ENCODE measurements around the gene BZW2.

Gene BZW2

DNA sequence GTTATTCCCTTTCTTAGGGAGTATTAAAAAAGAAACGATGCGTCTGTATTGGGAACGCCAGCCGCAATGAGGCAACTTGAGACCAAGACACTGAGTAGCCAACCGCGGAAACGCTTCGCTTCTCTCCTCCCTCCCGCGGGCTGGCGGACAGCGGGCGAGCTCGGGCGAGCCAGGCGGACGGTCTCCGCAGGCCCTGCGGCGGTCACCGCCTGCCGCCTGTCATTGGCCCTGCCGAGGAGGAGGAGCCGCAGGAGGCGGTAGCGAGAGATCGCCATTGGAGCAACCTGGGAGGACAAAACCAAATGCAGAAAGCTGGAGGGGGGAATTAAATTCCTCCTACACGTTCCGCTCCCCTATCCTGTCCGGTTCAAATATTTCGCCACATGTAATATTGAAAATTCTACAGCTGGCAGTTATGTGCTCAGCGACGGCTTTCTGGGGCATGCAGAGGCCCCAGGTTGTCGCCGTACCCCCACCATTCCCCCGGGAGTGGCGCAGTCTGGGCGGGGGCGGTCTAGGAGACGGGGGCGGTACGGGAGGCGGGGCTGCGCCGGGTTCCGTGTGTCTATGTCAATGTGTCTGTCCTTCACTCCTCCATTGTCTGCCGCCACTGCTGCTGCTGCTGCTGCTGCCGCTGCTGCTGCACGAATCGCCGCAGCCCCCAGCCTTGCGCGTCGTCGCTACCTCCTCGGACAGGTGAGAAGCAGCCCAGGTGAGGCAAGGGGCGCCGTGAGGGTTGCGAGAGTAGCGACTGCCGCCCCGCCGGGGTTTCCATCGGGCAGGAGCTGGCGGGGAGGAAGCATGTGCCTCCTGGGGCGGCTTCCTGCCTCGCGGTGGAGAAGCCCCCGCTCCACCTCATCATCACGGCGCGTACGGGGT lies at the start of gene BZW2, which contains the start of gene ANKMY2:
Gene BZW2, plus strand, starts transcription at position 589 of the 879 bp plus-strand sequence. CDS start 19,263 bp downstream, outside the sequence.
Gene ANKMY2, minus strand, starts transcription at position 162 of the 879 bp plus-strand sequence. CDS start 181 bp downstream, outside the sequence.
- peak; percentile 97 for DNase-seq

DNA sequence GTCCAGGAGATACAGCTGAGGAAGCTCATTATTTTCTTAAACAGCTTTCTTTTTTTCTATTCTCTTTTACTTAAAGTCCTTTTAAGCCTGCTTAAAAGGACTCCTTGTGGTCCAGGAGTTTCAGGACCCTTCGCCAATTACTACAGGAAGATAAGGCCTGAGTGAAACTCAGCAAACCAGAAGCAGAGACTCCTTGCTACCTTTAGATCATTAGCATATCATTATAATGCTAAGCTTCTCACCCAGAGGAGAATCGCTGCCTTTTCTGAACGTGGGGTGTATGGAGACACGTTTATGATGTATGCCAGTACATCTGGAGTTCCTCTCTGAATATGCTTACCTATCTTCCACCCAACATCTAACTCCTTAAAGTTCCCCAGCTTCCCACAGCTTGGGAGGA lies 48.0 kb upstream of the BZW2 start:
- DNase-seq: no peak

DNA sequence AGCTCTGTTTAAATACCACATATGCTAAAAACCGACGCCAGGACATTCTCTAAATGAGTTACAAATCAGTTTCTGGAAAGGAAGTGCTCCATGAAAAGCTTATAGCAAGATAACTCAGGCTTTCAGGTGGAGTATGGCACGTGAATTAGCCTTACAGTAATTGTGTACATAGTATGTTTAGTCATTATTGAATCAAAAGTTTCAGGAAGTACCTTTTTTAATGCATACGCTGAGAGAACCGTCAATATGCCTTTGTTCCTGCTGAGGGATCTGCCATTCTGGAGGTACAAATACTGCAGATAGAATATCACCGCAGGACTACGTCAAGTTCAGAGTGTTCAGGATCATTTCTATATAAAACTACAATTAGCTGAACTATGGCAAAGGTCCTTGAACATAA lies 46.1 kb upstream of the BZW2 start:
- DNase-seq: no peak

DNA sequence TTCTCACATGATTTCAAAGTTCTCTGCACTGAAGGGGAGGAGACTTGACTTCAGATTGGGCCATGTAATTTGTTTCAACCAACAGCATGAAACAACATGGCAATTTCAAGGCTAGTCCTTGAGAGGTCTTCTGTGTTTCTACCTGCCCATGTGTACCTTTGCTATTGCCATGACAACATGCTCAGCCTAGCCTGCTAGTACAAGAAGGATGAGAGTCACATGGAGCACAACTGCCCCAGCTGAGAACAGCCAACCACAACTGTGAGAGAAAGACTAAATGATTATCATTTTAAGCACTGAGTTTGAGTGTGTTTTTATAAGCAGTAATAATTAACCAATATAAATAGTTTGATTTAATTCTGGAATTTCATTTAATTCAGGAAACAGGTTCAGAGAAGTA lies 42.3 kb upstream of the BZW2 start:
- DNase-seq: no peak

DNA sequence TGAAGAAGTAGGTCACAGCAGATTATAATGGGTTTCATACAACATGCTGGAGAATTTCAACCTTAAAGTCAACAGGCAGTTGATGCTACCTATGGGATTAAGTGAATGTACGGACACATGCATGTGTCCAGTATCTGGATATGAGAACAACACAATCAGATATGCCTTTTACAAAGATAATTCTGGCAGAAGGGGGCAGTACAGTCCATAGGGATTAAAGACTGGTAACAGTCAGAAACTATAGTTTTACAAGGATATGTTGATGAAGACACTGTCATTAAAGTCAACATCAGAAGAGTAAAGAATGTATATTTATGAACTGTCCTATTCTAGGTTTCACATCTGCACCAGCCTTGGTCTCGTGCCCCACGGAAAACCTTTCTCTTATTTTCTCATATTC lies 41.9 kb upstream of the BZW2 start:
- DNase-seq: no peak

DNA sequence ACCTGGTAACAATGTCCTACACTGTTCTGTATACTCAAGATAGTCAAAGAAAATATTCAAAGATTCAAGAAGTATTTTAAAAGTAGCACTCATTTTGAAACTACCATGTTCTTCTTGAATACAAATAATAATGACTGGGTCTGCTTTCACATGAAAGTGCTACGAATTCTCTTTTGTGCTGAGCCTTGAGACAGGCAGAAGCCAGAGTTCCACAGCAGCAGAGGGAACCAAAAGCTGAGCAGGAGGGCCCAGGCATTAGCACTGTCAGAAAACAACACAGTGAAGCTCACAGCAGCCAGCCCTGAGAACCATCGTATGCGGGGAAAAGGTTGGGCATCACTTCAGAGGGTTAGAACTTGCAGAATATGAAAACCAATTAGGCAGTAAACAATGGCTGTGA lies 39.3 kb upstream of the BZW2 start:
- DNase-seq: no peak

DNA sequence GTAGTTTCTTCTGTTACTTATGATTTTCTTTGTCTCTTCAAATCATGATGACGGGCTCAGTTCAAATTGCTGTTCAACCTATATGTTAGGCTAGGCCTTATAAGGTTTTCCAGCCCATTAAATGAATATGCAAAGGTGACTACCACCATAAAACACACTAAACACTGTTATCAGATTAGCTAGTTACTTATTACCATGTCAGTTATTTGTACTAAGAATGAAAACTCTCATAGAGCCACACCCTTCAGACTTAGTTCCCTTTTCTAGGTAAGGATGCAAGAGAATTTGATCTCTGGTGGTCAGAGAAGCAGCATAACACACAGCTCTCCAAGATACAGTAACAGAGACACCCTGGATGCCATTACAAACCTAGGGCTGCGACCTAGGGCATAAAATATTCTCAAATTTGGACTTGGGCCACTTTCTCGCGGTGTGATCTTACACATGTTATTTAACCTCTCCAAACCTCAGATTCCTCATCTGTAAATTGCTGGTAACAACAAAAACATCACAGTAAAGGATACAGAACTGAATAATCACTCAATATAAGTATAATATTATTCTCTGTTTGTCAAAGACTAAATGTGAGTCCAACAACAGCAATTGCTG lies 36.0 kb upstream of the BZW2 start:
- no peak for DNase-seq

DNA sequence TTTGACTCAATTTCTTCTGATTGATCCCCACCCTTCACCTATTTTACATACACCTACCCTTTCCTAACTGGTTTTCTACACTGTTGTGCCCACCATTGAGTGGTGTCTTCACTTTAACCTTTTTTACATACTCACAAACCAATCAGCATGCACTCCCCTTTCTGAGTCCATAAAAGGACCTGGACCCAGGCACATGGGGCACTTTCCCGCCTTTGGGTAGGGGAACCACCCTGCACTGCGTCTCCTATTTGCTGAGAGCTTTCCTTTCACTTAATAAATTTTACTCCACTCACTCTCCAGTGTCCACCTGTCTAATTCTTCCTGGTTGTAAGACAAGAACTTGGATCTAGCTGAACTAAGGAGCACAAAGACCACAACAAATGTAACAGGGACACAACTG lies 34.3 kb upstream of the BZW2 start:
- DNase-seq: no peak

DNA sequence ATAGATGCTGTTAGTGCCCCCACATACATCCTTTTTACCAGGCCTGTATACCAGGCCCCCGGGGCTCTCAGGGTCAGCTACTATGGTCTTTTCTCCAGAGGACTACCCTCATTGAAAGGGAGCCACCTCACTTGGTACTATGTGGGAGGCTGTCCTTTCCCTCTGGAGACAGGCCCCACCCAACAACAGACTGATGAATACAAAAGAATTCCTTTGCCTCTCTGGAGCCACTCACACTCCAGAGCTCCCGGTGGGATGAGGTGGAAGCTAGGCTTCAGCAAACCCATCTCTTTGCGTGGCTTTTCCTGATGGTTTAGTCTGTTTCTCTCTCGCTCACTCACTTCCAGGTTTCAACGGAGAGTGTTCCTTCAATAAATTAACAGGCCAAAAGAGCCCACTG lies 30.8 kb upstream of the BZW2 start:
- no peak for DNase-seq

DNA sequence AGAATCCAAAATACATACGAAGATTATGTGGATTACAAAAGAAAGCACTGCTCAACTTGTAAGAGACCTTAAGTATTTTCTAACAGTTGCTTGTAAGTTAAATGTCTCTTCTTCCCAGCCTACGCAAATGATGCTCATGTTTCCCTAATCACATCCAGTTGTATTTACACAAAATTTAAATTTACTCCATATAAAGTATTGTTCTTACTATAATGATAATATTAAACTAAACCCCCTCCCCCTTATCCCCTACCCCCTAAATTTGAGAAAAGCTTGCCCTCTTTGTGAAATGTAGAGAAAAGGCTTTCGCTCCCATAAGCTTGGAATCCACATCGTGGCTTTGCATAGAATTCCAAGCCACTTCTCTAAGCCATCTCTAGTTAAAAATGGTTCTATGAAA lies 29.9 kb upstream of the BZW2 start:
- DNase-seq: no peak

DNA sequence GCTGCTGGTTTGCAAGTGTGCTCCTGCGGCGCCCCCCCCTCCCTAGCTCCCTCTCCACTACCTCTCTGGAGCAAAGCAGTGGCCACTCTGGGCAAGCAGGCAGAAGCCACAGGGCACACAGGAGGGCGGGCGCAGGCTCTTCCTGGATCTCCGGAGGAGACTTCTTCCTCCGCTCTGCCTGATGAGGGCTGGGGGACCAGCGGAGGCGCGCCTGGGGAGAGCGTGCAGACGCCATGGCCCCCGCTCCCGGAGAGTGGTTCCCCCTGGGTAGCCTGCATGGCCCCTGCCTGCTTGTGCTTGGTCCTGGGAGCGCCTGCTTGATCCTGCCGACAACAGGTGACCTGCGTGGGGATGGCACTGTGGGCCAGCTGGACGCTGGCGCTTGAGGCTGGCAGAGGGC lies 29.4 kb upstream of the BZW2 start:
- DNase-seq: no peak

DNA sequence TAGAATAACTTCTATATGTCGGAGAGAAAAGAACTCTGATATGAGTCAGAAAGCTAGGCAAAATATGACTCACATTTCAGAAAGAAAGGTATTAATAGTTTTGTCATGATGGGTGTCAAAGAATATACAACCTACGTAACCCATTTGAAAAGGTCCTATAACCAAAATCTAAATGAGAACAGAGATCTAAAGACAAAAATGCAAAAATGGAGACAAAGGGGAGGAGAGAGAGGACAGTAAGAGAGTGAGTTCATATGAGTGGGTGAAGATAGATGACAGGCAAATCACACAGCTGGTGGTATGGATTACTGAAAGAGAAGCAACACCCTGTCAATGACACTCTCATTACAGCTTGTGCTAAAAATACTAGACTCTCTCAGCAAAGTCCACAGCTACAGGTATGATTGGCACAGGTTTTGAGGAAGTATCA lies 26.0 kb upstream of the BZW2 start:
- no peak for DNase-seq

DNA sequence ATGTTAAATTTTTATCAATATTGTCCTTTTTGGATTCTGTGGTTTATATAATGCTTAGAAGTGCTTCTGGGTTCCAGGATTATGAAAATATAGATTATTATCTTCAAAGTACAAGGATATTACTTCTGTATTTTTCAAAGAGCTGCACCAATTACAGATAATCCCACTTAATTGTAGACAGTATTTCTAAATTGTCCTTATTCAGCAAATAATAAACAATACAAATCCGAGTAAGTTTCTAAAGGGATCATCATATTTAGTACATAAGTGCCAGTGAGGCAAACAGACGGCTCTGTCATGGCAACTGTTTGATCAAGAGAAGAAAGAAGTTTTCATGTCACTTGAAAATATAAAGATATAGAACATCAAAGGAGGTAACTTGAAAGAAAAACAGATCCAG lies 19.6 kb upstream of the BZW2 start:
- DNase-seq: no peak

DNA sequence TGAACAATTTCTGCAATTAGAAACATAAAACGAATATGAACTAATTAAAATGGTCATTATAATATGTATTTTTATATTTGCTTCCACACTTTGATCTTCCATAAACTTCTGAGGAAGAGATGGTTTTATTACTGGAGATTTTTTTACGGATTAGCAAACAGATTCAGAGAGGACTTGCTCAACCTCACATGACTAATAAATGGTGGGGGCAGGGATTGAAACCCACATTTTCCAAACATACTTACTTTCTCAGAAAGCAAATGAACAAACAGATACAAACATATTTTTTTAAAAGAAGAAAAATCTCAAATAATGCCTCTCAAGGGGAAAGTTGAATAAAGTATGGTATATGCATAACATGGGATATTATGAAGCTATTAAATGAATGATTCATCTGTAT lies 18.7 kb upstream of the BZW2 start:
- no peak for DNase-seq

DNA sequence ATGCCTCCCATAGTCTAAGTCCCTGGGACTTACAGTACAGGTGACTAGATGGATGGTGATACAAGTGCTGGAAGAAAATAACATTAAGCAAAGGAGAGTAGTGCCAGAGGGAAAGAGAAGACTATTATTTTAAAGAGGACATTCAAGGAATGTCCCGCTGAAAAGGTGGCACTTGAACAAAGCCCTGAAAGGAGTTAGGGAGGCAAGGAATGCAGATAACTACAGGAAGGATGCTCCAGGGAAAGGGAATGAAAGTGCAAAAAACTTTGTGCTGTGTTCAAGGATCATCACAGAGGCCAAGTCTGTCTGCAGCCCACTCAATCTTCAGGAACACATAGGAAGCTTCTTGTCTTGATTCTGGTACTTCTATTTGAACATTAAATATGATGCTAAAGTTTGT lies 15.3 kb upstream of the BZW2 start:
- no peak for DNase-seq

DNA sequence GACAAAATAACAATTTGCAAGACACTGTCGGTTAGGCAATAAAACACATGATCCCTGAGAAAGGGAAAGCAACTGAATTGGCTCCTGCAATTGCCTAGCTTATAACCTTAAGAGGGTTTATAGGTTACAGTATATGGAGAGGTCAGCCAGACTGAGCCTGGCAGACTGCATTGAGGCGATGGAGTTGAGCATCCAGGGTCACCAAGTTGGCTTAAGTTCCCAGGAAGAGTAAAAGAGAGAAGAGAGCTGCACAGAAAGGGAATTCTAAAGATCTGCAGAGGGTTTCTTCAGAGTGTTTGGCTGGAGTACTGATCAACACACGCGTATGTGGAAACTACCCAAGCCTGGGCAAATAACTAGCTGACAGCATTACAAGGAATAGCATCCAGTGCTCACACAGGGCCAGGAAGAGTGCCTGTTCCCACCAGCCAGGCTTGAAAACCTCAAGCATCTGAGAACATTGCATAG lies 11.7 kb upstream of the BZW2 start:
- no peak for DNase-seq

DNA sequence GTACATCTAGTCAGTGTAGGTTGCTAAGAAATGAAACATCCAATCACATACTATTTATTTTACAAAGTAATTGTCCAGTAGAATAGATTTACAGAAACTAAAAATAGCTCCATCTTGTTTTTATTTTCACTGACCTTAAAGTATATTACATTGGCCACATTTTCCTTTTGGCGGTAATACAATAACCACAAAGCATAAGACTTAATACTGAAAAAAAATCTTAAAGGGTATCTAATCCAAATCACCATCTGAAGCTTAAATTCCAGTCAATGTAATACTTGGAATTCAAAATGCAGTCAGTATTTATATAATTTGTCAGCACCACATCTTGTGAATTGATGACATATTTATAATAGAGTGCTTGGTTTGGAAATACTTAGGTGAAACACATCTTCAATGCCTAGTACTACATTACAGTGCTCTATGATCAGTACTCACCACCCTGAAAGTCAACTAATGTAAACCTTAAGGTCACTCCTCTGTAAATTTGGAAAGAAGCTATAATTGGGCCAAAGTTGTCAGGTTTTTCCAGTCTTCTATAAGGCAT lies 9.4 kb upstream of the BZW2 start:
- DNase-seq: no peak

DNA sequence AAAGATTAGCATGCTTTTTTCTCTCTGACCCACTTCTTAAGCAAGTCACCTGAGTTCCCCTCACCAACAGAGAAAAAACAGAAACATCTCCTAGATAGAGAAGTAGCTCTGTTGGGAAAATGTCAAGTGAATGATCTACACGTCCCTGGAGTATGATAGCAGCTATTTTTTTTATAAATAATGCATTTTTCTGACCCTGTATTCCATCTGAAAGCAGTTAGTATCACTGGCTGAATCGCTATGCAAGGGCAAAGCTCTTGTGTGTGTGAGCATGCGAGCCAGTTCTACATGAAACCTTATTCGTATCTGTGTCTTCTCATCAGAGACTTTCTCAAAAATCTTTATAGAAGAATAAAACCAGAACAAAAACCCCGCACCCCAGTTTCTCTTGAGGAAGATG lies 8.6 kb upstream of the BZW2 start:
- DNase-seq: no peak

DNA sequence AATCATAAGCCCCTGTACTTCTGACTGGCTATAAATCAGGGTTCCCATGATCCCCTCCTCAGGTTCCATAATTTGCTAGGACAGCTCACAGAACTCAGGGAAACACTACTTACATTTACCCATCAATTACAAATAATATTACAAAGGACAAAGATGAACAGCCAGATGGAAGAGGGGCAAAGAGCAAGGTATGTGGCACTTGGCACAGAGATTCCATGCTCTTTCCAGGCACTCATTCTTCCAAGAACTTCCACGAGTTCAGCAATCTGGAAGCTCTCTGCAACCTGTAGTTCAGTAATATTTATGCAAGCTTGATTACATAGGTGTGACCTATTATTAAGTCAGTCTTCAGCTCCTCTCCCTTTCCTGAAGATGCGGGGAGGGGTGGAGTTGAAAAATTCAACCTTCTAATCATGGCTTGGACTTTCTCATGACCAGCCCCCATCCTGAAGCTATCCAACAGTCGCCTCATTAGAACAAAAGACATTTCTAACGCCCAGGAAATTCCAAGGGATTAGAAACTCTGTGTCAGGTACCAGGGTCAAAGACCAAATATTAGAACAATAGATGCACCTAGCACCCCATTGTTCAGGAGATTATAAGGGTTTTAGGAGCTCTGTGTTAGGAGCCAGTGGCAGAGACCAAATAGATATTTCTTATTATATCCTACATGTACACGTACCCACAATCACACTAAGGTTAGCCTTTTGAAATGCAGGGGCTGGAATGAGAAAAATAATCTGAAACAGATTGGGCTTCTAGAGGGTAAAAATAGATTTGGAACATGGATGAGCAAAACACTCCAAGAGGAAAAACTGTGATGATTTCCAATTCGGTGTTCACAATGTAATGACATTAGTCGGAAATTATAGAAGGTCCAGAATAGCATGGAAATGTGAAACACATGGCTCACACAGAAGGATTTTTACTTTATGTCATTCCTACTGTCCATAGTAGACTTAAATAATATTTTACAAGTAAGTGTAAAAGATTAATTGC lies 7.4 kb upstream of the BZW2 start:
- DNase-seq: no peak

DNA sequence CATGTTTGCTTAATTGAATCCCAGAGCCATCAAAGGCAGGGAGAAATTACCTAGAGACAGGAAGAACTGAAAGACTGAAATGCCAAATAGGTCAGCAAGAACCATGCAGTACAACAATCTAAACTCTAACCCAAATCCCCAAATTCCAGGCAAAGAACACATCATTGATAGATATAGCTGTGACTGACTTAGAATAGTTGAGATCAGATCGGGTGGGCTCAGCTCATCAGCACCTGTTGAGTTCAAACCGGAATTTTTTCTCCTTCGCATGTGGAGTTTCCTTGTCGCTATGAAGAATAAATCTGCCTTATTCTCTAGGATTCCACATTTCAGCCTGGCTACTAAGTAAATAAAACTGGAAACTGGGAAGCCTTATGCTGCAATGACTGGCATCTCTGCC lies 1.8 kb upstream of the BZW2 start:
- DNase-seq: no peak

DNA sequence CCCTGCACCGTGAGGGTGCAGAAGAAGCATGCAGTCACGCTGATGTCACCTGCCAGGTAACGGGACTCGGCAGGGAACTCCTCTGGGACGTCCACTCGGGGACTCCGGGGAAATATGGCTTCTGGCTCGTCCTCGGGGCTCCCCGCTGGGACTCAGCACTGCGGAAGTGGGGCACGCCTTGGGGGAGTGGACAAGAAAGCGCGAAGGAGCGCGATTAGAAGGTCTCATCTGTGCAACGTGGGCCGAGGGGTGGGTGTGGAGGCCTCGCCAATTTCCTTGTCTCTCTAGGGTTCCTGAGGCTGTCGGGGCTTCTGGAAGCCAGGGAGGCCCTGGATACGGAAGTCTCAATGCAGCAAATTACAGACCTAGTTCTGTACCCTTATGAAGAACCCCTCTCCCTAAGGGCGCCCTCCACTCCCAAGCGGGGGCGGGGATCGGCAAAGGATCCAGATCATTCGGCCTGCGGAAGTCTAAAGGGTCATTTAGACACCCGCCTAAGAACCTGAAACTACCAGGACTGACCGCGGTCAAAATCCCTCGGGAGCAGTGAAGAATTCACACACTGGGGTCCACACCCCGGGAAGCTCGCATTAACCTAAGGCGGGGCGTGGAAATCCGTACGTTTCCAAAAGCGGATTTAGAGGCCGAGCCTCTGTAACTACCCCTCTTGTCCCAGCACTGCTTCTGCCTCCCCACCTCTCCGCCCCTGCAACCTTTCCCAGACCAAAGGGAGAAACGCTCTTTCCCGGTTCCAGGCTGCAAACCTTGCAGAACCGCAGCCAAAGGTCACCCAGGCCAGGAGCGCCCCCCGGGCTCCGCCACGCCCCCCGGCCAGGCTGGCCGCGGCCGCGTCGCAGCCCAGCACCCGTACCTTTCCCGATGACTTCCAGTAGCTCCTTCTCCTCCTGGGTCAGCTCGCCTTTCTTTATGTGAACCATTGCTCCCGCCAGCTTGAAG lies 1.1 kb upstream of the BZW2 start:
- DNase-seq: peak; percentile 73

All from femur (tissue), 1 donor.